Measurements from ENCODE around the gene RFFL.

RFFL gene

DNA sequence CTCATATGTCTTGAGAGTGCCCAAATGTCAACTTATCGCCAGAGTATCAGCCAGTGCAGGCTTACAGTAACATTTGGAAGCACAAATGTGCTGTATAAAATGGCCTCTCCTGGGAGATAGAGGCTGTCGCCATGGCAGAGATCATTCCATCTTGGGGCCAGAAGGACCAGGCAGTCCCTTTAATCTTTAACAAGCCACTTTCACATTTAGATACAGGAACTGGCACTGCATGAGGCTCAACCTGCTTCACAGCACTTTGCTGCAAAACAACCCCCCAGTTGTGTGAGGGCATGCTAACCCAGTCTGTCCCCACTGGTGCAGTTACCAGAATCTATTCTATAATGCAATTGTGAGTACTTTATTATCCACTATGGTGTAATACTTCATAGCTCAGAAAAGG is 4.7 kb upstream of the RFFL start:
- TF ChIP-seq, protein P1, sequence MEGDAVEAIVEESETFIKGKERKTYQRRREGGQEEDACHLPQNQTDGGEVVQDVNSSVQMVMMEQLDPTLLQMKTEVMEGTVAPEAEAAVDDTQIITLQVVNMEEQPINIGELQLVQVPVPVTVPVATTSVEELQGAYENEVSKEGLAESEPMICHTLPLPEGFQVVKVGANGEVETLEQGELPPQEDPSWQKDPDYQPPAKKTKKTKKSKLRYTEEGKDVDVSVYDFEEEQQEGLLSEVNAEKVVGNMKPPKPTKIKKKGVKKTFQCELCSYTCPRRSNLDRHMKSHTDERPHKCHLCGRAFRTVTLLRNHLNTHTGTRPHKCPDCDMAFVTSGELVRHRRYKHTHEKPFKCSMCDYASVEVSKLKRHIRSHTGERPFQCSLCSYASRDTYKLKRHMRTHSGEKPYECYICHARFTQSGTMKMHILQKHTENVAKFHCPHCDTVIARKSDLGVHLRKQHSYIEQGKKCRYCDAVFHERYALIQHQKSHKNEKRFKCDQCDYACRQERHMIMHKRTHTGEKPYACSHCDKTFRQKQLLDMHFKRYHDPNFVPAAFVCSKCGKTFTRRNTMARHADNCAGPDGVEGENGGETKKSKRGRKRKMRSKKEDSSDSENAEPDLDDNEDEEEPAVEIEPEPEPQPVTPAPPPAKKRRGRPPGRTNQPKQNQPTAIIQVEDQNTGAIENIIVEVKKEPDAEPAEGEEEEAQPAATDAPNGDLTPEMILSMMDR (conservative IDR thresholded peaks at IDR 0.05) = no peak
- H3K27ac ChIP-seq = no peak overlapping the region

DNA sequence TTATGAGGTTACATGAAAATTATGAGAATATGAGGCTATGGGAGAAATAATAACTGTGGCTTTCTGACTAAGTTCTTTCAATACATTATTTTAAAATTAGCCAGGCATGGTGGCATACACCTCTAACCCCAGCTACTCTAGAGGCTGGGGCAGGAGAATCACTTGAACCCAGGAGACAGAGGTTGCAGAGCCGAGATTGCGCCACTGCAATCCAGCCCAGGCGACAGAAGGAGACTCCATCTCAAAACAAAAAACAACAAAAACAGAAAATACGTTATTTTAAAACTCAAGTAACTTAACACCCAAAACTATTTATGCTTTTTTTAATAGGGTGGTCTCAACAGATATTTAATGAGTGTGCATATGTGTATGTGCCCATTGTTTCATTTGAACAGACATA is 2.4 kb upstream of the RFFL start:
- TF ChIP-seq, protein P1 (conservative IDR thresholded peaks at IDR 0.05) = no peak
- no peak overlapping the region for H3K27ac ChIP-seq

DNA sequence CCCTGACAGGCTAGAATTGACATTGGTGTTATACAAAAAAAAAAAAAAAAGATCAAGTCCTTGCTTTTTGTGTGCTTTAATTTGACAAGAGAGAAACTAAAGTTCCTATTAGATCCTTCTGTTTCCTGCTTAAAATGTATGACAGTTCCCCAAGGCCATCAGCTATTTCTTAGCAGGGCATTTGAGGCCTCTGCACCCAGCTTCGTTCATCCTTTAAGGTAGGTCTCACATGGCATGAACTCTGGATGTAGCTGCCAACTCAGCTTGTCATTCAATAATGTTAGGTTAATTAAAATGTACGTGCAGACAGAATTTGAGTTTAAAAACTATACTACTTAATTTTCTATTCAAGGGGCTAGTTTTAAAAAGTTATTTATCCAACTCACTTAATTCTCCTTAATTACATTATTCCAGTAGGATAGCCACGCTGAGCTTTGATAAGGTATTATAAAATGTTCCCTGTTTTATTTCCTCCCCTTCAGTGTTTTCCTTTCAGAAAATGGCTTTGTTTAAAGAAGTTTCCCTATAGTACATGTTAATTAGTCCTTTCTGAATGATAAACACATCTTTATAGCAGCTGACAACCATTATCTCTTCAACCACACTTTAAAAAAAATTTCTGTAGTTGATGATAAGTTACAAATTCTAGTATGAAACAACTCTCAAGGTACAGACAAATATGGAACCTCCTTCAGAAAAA is 1.2 kb upstream of the RFFL start:
- TF ChIP-seq, protein P1 (conservative IDR thresholded peaks at IDR 0.05) = no peak
- no peak overlapping the region for H3K27ac ChIP-seq

DNA sequence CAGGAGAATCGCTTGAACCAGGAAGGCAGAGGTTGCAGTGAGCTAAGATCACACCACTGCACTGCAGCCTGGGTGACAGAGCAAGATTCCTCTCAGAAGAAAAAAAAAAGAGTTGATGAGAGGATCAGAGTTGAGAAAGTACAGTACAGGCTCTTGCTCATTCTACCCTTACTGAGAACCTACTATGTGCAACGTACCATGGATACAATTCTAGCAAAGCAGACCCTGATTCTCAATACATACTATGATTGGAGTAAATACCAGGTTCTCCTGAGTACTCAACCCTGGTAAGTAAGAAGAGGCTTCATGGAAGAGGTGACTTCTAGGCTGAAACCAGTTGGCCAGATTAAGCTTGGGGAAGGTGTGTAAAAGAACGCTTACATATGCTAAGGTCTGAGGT is 1.2 kb downstream of the RFFL start:
- TF ChIP-seq, protein P1 (conservative IDR thresholded peaks at IDR 0.05) = no peak
- no peak overlapping the region for H3K27ac ChIP-seq

DNA sequence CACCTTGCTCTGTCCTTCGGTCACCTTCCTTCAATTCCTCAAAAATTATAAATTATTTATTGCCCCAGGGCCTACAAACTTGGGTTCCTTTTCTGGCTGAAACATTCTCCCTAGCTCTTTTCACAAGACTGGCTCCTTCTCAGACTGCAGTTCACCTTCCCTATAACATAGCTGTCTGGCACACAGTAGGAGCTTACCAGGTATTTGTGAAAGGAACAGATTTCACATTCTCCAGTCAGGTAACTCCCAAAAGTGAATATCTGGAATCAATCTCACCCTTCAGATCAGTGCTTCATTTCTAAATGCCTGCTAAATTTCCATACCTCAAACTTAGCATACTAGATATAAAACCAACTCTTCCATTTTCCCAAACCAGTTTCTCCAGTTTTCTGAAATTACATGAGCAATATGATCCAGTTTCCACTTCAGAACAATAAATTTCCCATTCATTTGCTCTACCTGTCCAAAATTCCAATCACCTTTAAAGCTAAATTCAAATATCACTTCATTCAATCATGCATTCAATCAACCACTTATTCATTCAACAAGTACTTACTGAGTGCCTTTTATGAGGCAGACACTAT is 6.1 kb downstream of the RFFL start:
- H3K27ac ChIP-seq = peak overlapping the region; percentile 32
- TF ChIP-seq, protein P1 (conservative IDR thresholded peaks at IDR 0.05) = no peak

DNA sequence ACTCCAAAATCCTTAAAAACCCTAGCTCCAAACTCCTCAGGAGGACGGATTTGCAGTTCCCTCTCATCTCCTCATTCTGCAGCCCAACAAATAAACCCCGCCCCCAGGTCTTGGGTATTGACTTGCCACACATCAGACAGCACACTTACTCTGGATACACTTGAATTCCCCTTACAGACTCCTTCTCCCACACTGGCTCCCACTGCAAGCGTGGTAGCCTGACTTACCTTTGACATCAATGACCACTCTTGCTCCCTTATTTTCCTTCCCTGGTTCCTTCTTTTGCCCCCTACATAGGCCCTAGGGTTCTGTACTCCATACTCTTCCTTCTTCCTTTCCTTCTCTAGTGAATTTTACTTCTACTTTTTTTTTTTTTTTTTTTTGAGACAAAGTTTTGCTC is 7.5 kb downstream of the RFFL start:
- TF ChIP-seq, protein P1 (conservative IDR thresholded peaks at IDR 0.05) = no peak
- no peak overlapping the region for H3K27ac ChIP-seq

DNA sequence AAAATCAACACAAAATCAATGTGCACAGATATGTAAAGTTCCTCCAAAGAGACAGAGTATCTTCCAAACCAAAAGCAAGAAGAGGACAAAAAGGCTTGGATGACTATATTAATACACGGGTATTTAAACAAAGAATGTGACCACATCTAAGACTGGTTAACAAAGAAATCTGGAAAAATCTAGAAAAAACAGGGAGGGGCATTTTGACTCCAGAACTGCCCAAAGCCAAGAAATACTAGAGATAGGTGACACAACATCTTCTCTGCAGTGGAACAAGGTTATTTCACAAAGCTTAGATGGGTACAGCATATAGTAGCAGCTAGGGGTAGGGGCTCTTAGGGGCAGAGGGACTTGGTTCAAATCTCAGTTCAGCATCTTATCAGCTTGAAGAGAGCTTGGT is 10.3 kb downstream of the RFFL start:
- H3K27ac ChIP-seq = peak overlapping the region; percentile 91

More for the DNA sequence above, 10.3 kb downstream of the RFFL start:
- TF ChIP-seq, protein P1 (conservative IDR thresholded peaks at IDR 0.05) = no peak
